Neutrophil (primary cell): ENCODE measurements around the gene CLEC17A.

Experiments
- H3K27ac ChIP-seq: fragments of 200-600 bp; sonication (generic); 2 replicates; pipeline ENCODE4 v1.5.1; 2016; ENCODE audit warnings: mild to moderate bottlenecking, moderate library complexity
- H3K27me3 ChIP-seq: fragments of 200-600 bp; sonication (generic); 2 replicates; pipeline ENCODE4 v1.6.0; 2016; ENCODE audit warnings: mild to moderate bottlenecking
- H3K36me3 ChIP-seq: fragments of 200-600 bp; sonication (generic); 2 replicates; pipeline ENCODE4 v1.5.1; 2017
- H3K4me1 ChIP-seq, 2 experiments: fragments of 200-600 bp in 1 of 2; sonication (generic) in 1 of 2; 1 replicate in 1 of 2; 2 replicates in 1 of 2; pipeline versions ENCODE4 v1.5.1 to v1.6.1; 2013 to 2016; ENCODE audit warnings: low read depth in 1 of 2, low read length in 1 of 2, mild to moderate bottlenecking in 1 of 2, moderate library complexity in 1 of 2; ENCODE audit not compliant: control insufficient read depth in 1 of 2, insufficient read depth in 1 of 2
- H3K4me3 ChIP-seq, 2 experiments: fragments of 200-600 bp in 1 of 2; sonication (generic) in 1 of 2; 1 replicate in 1 of 2; 2 replicates in 1 of 2; pipeline ENCODE4 v1.5.1; 2013 to 2016; ENCODE audit warnings: low read depth in 1 of 2, low read length in 1 of 2, mild to moderate bottlenecking in 1 of 2, moderate library complexity in 1 of 2
- H3K9me3 ChIP-seq: fragments of 200-600 bp; sonication (generic); 2 replicates; pipeline ENCODE4 v1.5.1; 2016
- CTCF ChIP-seq: fragments of 200-600 bp; sonication (generic); IDR thresholded peaks from 2 replicates; pipeline ENCODE4 v1.5.1; 2016; ENCODE audit warnings: antibody characterized with exemption

Gene CLEC17A

DNA sequence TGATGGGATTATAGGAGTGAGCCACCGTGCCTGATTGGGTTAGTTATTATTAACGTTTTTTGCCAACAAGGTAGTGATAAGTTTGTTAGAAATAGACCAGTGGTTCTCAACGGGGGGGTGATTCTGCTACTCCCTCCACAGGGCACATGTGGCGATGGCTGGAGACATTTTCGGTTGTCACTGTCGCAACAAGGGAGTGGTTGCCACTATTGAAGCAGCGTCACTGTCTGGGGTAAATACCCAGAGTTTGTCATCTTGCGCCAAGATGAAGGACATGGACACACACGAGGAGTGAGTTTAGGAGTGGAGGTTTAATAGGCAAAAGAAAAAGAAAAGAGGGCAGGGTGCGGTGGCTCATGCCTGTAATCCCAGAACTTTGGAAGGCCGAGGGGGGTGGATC, 72.8 kb downstream of the CLEC17A start:
- H3K27me3 ChIP-seq, result no peaks in the 10 kb centered on the region
- peak overlapping the region; percentile 32 for H3K27ac ChIP-seq
- H3K4me1 ChIP-seq, result peaks cover 0 to 3% of the 10 kb centered on the region in 2 experiments
- peaks cover 100% of the 10 kb centered on the region for H3K36me3 ChIP-seq
- TF ChIP-seq CTCF, result no peak
- H3K4me3 ChIP-seq, result no peak overlapping the region
- no peaks in the 10 kb centered on the region for H3K9me3 ChIP-seq

- H3K27me3 ChIP-seq, result no peaks in the 10 kb centered on the region
- peaks cover 17 to 21% of the 10 kb centered on the region in 2 experiments for H3K4me1 ChIP-seq
- TF ChIP-seq CTCF, result no peak
- H3K4me3 ChIP-seq, result no peak overlapping the region
- peaks cover 99% of the 10 kb centered on the region for H3K36me3 ChIP-seq
- peak overlapping the region; percentile 88 for H3K27ac ChIP-seq
- H3K9me3 ChIP-seq, result no peaks in the 10 kb centered on the region
Measured at GRCh38 chr19:14659874-14660489, 77.1 kb downstream of the CLEC17A start.

DNA sequence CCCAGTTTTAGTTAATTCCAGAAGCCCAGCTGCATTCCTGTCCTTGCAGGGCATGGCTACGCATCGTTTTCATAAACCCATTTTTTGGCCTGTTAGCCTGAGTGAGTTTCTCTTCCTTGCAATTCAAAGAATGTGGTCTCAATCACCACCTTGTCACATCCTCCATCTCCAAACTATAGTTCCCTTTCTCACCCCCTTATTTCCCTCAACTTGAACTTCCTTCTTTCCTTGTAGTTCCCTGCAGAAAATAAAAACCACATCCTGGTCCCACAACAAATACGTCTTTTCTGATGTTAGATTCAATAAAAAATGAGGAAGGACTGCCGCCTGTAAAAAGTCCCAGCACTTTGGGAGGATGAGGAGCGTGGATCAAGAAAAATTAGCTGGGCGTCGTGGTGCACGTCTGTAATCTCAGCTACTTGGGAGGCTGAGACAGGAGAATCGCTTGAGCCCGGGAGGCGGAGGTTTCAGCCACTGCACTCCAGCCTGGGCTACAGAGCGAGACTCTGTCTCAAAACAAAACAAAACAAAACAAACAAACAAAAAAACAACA, 78.6 kb downstream of the CLEC17A start:
- H3K27ac ChIP-seq, result peak overlapping the region; percentile 88
- H3K4me3 ChIP-seq, result peak overlapping the region; percentile 20 to 23
- H3K9me3 ChIP-seq, result no peaks in the 10 kb centered on the region
- H3K27me3 ChIP-seq, result no peaks in the 10 kb centered on the region
- no peak for TF ChIP-seq CTCF
- H3K36me3 ChIP-seq, result peaks cover 96% of the 10 kb centered on the region
- peaks cover 17 to 21% of the 10 kb centered on the region in 2 experiments for H3K4me1 ChIP-seq
